ENCODE data around the gene EPB41. TPM values are rescaled to one million over a fixed set of nuclear protein-coding genes. Genes with fewer than 3 reads are reported as not detected.

The EPB41 gene
- total RNA-seq, 1 experiment from 2014 or later, result 41.7 TPM

DNA sequence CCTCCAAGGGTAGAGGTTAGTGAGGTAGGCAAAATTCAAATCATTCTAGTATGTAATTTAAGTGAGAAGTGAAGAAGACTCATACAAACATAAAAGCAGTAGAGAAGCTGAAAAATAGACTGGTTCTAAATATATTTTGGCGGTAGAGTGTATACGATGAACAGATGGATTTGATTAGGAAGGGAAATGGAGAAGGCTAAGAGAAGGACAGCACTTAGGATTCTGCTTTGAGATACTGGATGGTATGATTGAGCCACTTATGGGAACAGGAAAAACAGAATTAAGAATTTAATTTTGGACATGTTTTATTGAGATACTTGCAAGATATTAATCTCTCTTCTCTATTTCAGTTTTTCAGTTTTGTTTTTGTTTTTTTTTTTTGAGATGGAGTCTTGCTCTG lies 60.1 kb downstream of the EPB41 start:
- CTCF ChIA-PET, result no interaction called here
- H3K9me2 ChIP-seq (ENCODE audit: insufficient read depth), result no peaks in the 10 kb centered on the region
- no peaks in the 10 kb centered on the region for H3K9me3 ChIP-seq (ENCODE audit: control insufficient read depth in 1 of 2, insufficient read depth in 1 of 2, low read depth in 1 of 2, low read length in 2 of 2)
- H3K27me3 ChIP-seq (ENCODE audit: insufficient read depth, low read length), result no peaks in the 10 kb centered on the region
- peaks cover 47 to 54% of the 10 kb centered on the region in 2 experiments for H3K4me1 ChIP-seq (ENCODE audit: control insufficient read depth in 1 of 2, insufficient read depth in 2 of 2, low read length in 2 of 2)
- no peaks in the 10 kb centered on the region for H3K79me2 ChIP-seq (ENCODE audit: insufficient read depth, low read length)
- RAD21 ChIA-PET (ENCODE audit: low non-redundant PET in 1 of 2, low total read pairs in 2 of 2, uncharacterized antibody in 2 of 2, unreplicated experiment in 2 of 2), result no interaction called here
- H3K36me3 ChIP-seq (ENCODE audit: control insufficient read depth in 1 of 2, insufficient read depth in 2 of 2, low read length in 2 of 2), result no peaks in the 10 kb centered on the region
- BruUV-seq (replicated peaks), result no TSS peak
- DNase-seq (ENCODE audit: low read depth, low spot score) (no peak), ATAC-seq (no peak)
- H3K4me3 ChIP-seq (replicated peaks in 1 of 2; ENCODE audit: low read depth in 1 of 2, low read length in 2 of 2), result no peak overlapping the region
- POLR2A ChIA-PET, result no interaction called here
- intact Hi-C loops (cut with micrococcal nuclease), result no loop called here
- no peak overlapping the region for H2AFZ ChIP-seq (ENCODE audit: low read depth, low read length, poor library complexity, severe bottlenecking)
- 0 out of 2 replicates have a peak overlapping the region, but pooled peaks have one; percentile 1 for H3K9ac ChIP-seq (ENCODE audit: low read length)
- TF ChIP-seq SIN3A (IDR thresholded peaks at IDR 0.05; ENCODE audit: low read depth) (no peak), RAD21 (IDR thresholded peaks at IDR 0.05; ENCODE audit: low read depth) (no peak), JUND (IDR thresholded peaks at IDR 0.05) (no peak), ELF1 (IDR thresholded peaks at IDR 0.05; ENCODE audit: borderline replicate concordance, low read depth) (no peak), ATF3 (IDR thresholded peaks at IDR 0.05) (no peak), POLR2AphosphoS5 (IDR thresholded peaks at IDR 0.05; ENCODE audit: low read depth, low read length) (no peak), POLR2A (IDR thresholded peaks at IDR 0.05; ENCODE audit: borderline replicate concordance, extremely low read depth, insufficient read depth, insufficient read length) (no peak), ZFX (IDR thresholded peaks at IDR 0.05) (no peak), CBX3 (IDR thresholded peaks at IDR 0.05; ENCODE audit: low read depth) (no peak), EGR1 (IDR thresholded peaks at IDR 0.05; ENCODE audit: low read depth) (no peak), REST (IDR thresholded peaks at IDR 0.05; ENCODE audit: low read depth) (no peak), EZH2phosphoT487 (IDR thresholded peaks at IDR 0.05; ENCODE audit: borderline replicate concordance) (no peak), SP1 (IDR thresholded peaks at IDR 0.05; ENCODE audit: low read depth) (no peak), CEBPB (IDR thresholded peaks at IDR 0.05; ENCODE audit: low read depth) (no peak), FOSL1 (IDR thresholded peaks at IDR 0.05; ENCODE audit: low read depth) (no peak), CTCF (IDR thresholded peaks at IDR 0.05 in 2 of 3, conservative IDR thresholded peaks at IDR 0.05 in 1 of 3; ENCODE audit: borderline replicate concordance in 1 of 3, insufficient read depth in 1 of 3, low read depth in 2 of 3, low read length in 2 of 3) (no peak), ZBTB33 (IDR thresholded peaks at IDR 0.05; ENCODE audit: extremely low read depth, insufficient replicate concordance, low read length) (no peak), TCF7L2 (IDR thresholded peaks at IDR 0.05; ENCODE audit: borderline replicate concordance, extremely low read depth, insufficient read depth, insufficient read length) (no peak), EZH2 (IDR thresholded peaks at IDR 0.05) (no peak)
- no peak overlapping the region for H3K27ac ChIP-seq (ENCODE audit: low read depth, low read length)
- H3K4me2 ChIP-seq (ENCODE audit: low read length), result peak overlapping the region; percentile 41
- H4K20me1 ChIP-seq (ENCODE audit: insufficient read depth), result no peaks in the 10 kb centered on the region
